ENCODE data around the gene ERICH3.

ERICH3 gene

DNA sequence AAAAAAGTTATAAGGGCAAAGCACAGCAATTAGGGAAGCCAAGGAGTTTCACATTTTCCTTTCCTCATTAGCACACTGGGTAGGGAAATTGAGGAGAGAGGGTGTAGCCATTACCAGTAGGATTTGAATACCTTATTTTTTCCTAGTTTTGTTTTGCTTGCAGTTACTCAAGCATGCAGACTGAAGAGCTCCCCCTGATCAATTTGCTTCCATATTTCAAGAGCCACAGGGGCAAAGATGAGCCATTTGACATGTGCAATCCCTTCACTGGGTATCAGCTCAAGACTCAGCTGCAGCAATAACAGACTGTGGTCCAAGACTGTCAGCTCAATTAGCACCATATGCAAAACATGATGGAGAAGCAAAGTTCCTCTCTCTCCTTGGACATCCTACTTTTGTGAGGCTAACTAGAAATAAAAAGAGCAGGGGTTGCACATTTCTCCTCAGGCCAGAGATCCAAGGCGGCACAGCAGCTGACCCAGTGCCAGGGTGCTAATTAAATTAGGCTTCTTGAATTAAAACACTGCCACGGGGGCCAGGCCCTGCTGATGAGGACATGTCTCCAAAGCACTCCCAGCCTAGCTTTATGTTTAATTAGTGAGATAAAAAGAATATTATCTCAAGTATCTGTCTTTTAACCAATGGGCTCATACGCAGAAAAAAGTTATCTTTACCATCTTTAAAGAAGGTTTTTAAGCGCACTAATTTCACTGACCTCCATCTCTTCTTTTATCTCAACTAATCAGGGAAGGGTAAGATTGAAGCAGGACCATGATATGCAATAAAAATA, 124.4 kb downstream of the ERICH3 start:
- TF ChIP-seq, protein P1, sequence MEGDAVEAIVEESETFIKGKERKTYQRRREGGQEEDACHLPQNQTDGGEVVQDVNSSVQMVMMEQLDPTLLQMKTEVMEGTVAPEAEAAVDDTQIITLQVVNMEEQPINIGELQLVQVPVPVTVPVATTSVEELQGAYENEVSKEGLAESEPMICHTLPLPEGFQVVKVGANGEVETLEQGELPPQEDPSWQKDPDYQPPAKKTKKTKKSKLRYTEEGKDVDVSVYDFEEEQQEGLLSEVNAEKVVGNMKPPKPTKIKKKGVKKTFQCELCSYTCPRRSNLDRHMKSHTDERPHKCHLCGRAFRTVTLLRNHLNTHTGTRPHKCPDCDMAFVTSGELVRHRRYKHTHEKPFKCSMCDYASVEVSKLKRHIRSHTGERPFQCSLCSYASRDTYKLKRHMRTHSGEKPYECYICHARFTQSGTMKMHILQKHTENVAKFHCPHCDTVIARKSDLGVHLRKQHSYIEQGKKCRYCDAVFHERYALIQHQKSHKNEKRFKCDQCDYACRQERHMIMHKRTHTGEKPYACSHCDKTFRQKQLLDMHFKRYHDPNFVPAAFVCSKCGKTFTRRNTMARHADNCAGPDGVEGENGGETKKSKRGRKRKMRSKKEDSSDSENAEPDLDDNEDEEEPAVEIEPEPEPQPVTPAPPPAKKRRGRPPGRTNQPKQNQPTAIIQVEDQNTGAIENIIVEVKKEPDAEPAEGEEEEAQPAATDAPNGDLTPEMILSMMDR (IDR thresholded peaks at IDR 0.05; ENCODE audit: insufficient read depth, low read length, missing control alignments): no peak

DNA sequence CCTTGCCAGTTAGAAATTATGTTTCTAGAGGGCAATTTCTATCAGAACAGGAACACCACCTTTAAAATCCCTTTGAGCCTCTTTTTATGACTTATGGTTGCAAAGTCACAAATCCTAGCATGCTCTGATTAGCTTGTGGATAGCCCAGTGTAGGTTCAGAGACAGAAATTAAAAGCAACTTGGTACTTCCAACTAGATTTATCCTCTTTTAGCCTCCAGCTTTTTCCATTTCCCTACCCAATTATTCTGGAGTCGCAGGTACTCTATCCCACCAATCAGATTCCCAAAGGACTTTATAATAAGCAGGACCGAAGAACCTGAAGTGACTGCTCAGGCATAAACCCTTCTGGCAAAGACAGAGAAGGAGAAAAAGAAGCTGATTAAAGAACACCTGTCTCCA, 127.8 kb downstream of the ERICH3 start:
- CTCF ChIA-PET: no interaction called here
- TF ChIP-seq, protein P1 (IDR thresholded peaks at IDR 0.05; ENCODE audit: insufficient read depth, low read length, missing control alignments): no peak
- POLR2A ChIA-PET: no interaction called here
- no peak for DNase-seq (ENCODE audit: low read depth, low spot score)
- H3K4me3 ChIP-seq (ENCODE audit: low read depth, low read length): no peak overlapping the region

More for the DNA sequence above, 124.4 kb downstream of the ERICH3 start:
- H3K4me3 ChIP-seq (ENCODE audit: low read depth, low read length): no peak overlapping the region
- DNase-seq (ENCODE audit: low read depth, low spot score): no peak
- POLR2A ChIA-PET: no interaction called here
- CTCF ChIA-PET: no interaction called here

GRCh38 chr1:74534241-74534640, 139.4 kb downstream of the ERICH3 start:
- H3K4me3 ChIP-seq (ENCODE audit: low read depth, low read length): no peak overlapping the region
- ChIA-PET POLR2A (no interaction called here), CTCF (no interaction called here)
- DNase-seq (ENCODE audit: low read depth, low spot score): peak; percentile 5
- TF ChIP-seq, protein P1 (IDR thresholded peaks at IDR 0.05; ENCODE audit: insufficient read depth, low read length, missing control alignments): no peak

DNA sequence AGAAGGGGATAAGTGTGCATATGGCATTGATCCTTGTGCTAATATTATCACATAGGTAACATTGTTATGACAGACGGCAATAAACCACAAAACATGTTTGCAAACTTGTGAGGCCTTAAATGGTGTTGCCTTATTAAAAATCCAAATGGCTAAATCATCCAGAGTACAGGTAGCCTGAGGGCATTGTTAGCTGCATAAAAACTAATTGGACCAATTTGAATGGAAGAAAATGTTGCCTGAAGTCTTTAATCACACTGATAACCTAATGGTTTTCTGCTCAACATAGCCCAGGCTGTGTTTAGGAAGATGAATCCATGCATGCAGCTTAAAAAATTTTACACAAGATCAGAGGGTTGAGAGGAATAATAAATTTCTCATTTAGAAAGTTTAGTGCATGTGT, 141.8 kb downstream of the ERICH3 start:
- TF ChIP-seq, protein P1 (IDR thresholded peaks at IDR 0.05; ENCODE audit: insufficient read depth, low read length, missing control alignments): no peak
- POLR2A ChIA-PET: no interaction called here
- no peak overlapping the region for H3K4me3 ChIP-seq (ENCODE audit: low read depth, low read length)
- CTCF ChIA-PET: no interaction called here
- no peak for DNase-seq (ENCODE audit: low read depth, low spot score)

GRCh38 chr1:74530892-74531291, 142.7 kb downstream of the ERICH3 start:
- DNase-seq (ENCODE audit: low read depth, low spot score): no peak
- POLR2A ChIA-PET: no interaction called here
- H3K4me3 ChIP-seq (ENCODE audit: low read depth, low read length): no peak overlapping the region
- CTCF ChIA-PET: no interaction called here
- TF ChIP-seq, protein P1 (IDR thresholded peaks at IDR 0.05; ENCODE audit: insufficient read depth, low read length, missing control alignments): no peak

- TF ChIP-seq, protein P1 (IDR thresholded peaks at IDR 0.05; ENCODE audit: insufficient read depth, low read length, missing control alignments): no peak
- H3K4me3 ChIP-seq (ENCODE audit: low read depth, low read length): no peak overlapping the region
- POLR2A ChIA-PET: no interaction called here
- DNase-seq (ENCODE audit: low read depth, low spot score): no peak
- CTCF ChIA-PET: interaction anchor here (0.8 kb wide), 1 partner anchor 24 kb away, joined by 3 read pairs; no protein-coding TSS in a partner anchor
Observed at GRCh38 chr1:74528123-74528522, 145.5 kb downstream of the ERICH3 start.
